Adrenal gland (tissue), 5 donors: ENCODE data around the gene ANKRD11.

ENCODE experiments used
- CTCF ChIP-seq, 6 experiments: fragments of 450-650 bp in 4 of 6; fragments of 200-600 bp in 2 of 6; sonication (generic) in 1 of 6; IDR thresholded peaks; 1 replicate in 5 of 6; 2 replicates in 1 of 6; pipeline versions ENCODE4 v1.5.1 to v1.8.0; 2016 to 2021; ENCODE audit warnings: antibody characterized with exemption in 6 of 6, mild to moderate bottlenecking in 2 of 6, moderate library complexity in 1 of 6
- POLR2A ChIP-seq, 2 donors: fragments of 450-650 bp; IDR thresholded peaks; one replicate each; pipeline ENCODE4 v1.6.1; 2017; ENCODE audit warnings: antibody characterized with exemption in 2 of 2, mild to moderate bottlenecking in 2 of 2, moderate library complexity in 1 of 2
- donor health status: DM: no; HTN: no; CAD: no.

GRCh38 chr16:89318871-89319630, 171.3 kb downstream of the ANKRD11 start:
- TF ChIP-seq POLR2A (IDR thresholded peaks at IDR 0.05) (no peak), CTCF (IDR thresholded peaks at IDR 0.05) (no peak)
